Neutrophil (primary cell): ENCODE data around the gene CPA5.

ENCODE experiments used
- H3K27ac ChIP-seq: fragments of 200-600 bp; sonication (generic); 2 replicates; pipeline ENCODE4 v1.5.1; 2016; ENCODE audit warnings: mild to moderate bottlenecking, moderate library complexity
- H3K27me3 ChIP-seq: fragments of 200-600 bp; sonication (generic); 2 replicates; pipeline ENCODE4 v1.6.0; 2016; ENCODE audit warnings: mild to moderate bottlenecking
- H3K36me3 ChIP-seq: fragments of 200-600 bp; sonication (generic); 2 replicates; pipeline ENCODE4 v1.5.1; 2017
- H3K4me1 ChIP-seq, 2 experiments: fragments of 200-600 bp in 1 of 2; sonication (generic) in 1 of 2; 1 replicate in 1 of 2; 2 replicates in 1 of 2; pipeline versions ENCODE4 v1.5.1 to v1.6.1; 2013 to 2016; ENCODE audit warnings: low read depth in 1 of 2, low read length in 1 of 2, mild to moderate bottlenecking in 1 of 2, moderate library complexity in 1 of 2; ENCODE audit not compliant: control insufficient read depth in 1 of 2, insufficient read depth in 1 of 2
- H3K4me3 ChIP-seq, 2 experiments: fragments of 200-600 bp in 1 of 2; sonication (generic) in 1 of 2; 1 replicate in 1 of 2; 2 replicates in 1 of 2; pipeline ENCODE4 v1.5.1; 2013 to 2016; ENCODE audit warnings: low read depth in 1 of 2, low read length in 1 of 2, mild to moderate bottlenecking in 1 of 2, moderate library complexity in 1 of 2
- H3K9me3 ChIP-seq: fragments of 200-600 bp; sonication (generic); 2 replicates; pipeline ENCODE4 v1.5.1; 2016
- CTCF ChIP-seq: fragments of 200-600 bp; sonication (generic); IDR thresholded peaks from 2 replicates; pipeline ENCODE4 v1.5.1; 2016; ENCODE audit warnings: antibody characterized with exemption

CPA5 gene

GRCh38 chr7:130356876-130357611, 12.4 kb downstream of the CPA5 start:
- H3K4me1 ChIP-seq, result no peaks in the 10 kb centered on the region
- no peak overlapping the region for H3K27ac ChIP-seq
- H3K27me3 ChIP-seq, result no peaks in the 10 kb centered on the region
- H3K36me3 ChIP-seq, result no peaks in the 10 kb centered on the region
- no peaks in the 10 kb centered on the region for H3K9me3 ChIP-seq
- no peak for TF ChIP-seq CTCF
- no peak overlapping the region for H3K4me3 ChIP-seq

GRCh38 chr7:130358471-130358870, 13.9 kb downstream of the CPA5 start:
- no peak overlapping the region for H3K27ac ChIP-seq
- no peaks in the 10 kb centered on the region for H3K4me1 ChIP-seq
- no peak for TF ChIP-seq CTCF
- H3K27me3 ChIP-seq, result no peaks in the 10 kb centered on the region
- no peaks in the 10 kb centered on the region for H3K9me3 ChIP-seq
- no peak overlapping the region for H3K4me3 ChIP-seq
- H3K36me3 ChIP-seq, result no peaks in the 10 kb centered on the region

- Histone ChIP-seq H3K4me3 (no peak overlapping the region), H3K4me1 (no peaks in the 10 kb centered on the region), H3K9me3 (no peaks in the 10 kb centered on the region), H3K36me3 (no peaks in the 10 kb centered on the region), H3K27ac (no peak overlapping the region), H3K27me3 (no peaks in the 10 kb centered on the region)
- no peak for TF ChIP-seq CTCF
Observed at GRCh38 chr7:130359276-130359857, 14.8 kb downstream of the CPA5 start.

- no peak overlapping the region for H3K27ac ChIP-seq
- H3K4me3 ChIP-seq, result no peak overlapping the region
- H3K4me1 ChIP-seq, result no peaks in the 10 kb centered on the region
- H3K27me3 ChIP-seq, result no peaks in the 10 kb centered on the region
- no peaks in the 10 kb centered on the region for H3K9me3 ChIP-seq
- no peak for TF ChIP-seq CTCF
- no peaks in the 10 kb centered on the region for H3K36me3 ChIP-seq
Observed at GRCh38 chr7:130360518-130360917, 15.9 kb downstream of the CPA5 start.

GRCh38 chr7:130361681-130362080, 17.1 kb downstream of the CPA5 start:
- no peak overlapping the region for H3K4me3 ChIP-seq
- TF ChIP-seq CTCF, result no peak
- no peaks in the 10 kb centered on the region for H3K36me3 ChIP-seq
- no peak overlapping the region for H3K27ac ChIP-seq
- no peaks in the 10 kb centered on the region for H3K4me1 ChIP-seq
- H3K9me3 ChIP-seq, result no peaks in the 10 kb centered on the region
- no peaks in the 10 kb centered on the region for H3K27me3 ChIP-seq
